Nephron progenitor cell (in vitro differentiated cells): ENCODE measurements around the gene DOCK6.

Source experiments
- DNase-seq: peaks from one replicate; pipeline ENCODE4 v3.0.0; 2021
- H3K27ac Mint-ChIP-seq: 2 replicates; pipeline ENCODE4 v1.8.0; 2021; ENCODE audit warnings: mild to moderate bottlenecking, moderate library complexity, mixed read lengths
- H3K27me3 Mint-ChIP-seq: 2 replicates; pipeline ENCODE4 v1.8.0; 2021; ENCODE audit warnings: mild to moderate bottlenecking, low read depth, mixed read lengths; ENCODE audit not compliant: poor library complexity
- H3K36me3 Mint-ChIP-seq: 2 replicates; pipeline ENCODE4 v1.8.0; 2021; ENCODE audit warnings: low read depth, mixed read lengths
- H3K4me1 Mint-ChIP-seq: 2 replicates; pipeline ENCODE4 v1.8.0; 2021; ENCODE audit warnings: mixed read lengths
- H3K4me3 Mint-ChIP-seq: 2 replicates; pipeline ENCODE4 v1.8.0; 2021; ENCODE audit warnings: mild to moderate bottlenecking, moderate library complexity, mixed read lengths
- H3K9me3 Mint-ChIP-seq: 2 replicates; pipeline ENCODE4 v1.8.0; 2021; ENCODE audit warnings: mild to moderate bottlenecking, moderate library complexity, mixed read lengths
- CTCF ChIP-seq: fragments of 200-600 bp; sonication (generic); IDR thresholded peaks from 2 replicates; pipeline ENCODE4 v1.5.0; 2021; ENCODE audit warnings: antibody characterized with exemption

The DOCK6 gene

GRCh38 chr19:11225815-11226214 lies 36.5 kb downstream of the DOCK6 start:
- Mint-ChIP-seq H3K27ac (no peak overlapping the region), H3K4me3 (no peak overlapping the region), H3K36me3 (peaks cover 44% of the 10 kb centered on the region), H3K9me3 (peaks cover 21% of the 10 kb centered on the region), H3K27me3 (peaks cover 4% of the 10 kb centered on the region), H3K4me1 (no peaks in the 10 kb centered on the region)
- DNase-seq, result no peak
- TF ChIP-seq CTCF, result no peak

GRCh38 chr19:11225172-11225571 lies 37.2 kb downstream of the DOCK6 start:
- peaks cover 4% of the 10 kb centered on the region for H3K27me3 Mint-ChIP-seq
- no peak overlapping the region for H3K27ac Mint-ChIP-seq
- TF ChIP-seq CTCF, result no peak
- no peak overlapping the region for H3K4me3 Mint-ChIP-seq
- peaks cover 27% of the 10 kb centered on the region for H3K9me3 Mint-ChIP-seq
- H3K4me1 Mint-ChIP-seq, result no peaks in the 10 kb centered on the region
- peaks cover 51% of the 10 kb centered on the region for H3K36me3 Mint-ChIP-seq
- no peak for DNase-seq

GRCh38 chr19:11224429-11224828 lies 37.9 kb downstream of the DOCK6 start:
- Mint-ChIP-seq H3K27me3 (peaks cover under 1% of the 10 kb centered on the region), H3K27ac (no peak overlapping the region), H3K4me1 (no peaks in the 10 kb centered on the region), H3K36me3 (peaks cover 58% of the 10 kb centered on the region), H3K9me3 (peaks cover 34% of the 10 kb centered on the region), H3K4me3 (no peak overlapping the region)
- TF ChIP-seq CTCF, result no peak
- no peak for DNase-seq

- TF ChIP-seq CTCF, result no peak
- H3K4me3 Mint-ChIP-seq, result no peak overlapping the region
- no peak for DNase-seq
- peaks cover 34% of the 10 kb centered on the region for H3K9me3 Mint-ChIP-seq
- no peaks in the 10 kb centered on the region for H3K4me1 Mint-ChIP-seq
- H3K27me3 Mint-ChIP-seq, result no peaks in the 10 kb centered on the region
- no peak overlapping the region for H3K27ac Mint-ChIP-seq
- peaks cover 58% of the 10 kb centered on the region for H3K36me3 Mint-ChIP-seq
Measured at GRCh38 chr19:11223200-11223599, 39.1 kb downstream of the DOCK6 start.

- H3K4me1 Mint-ChIP-seq, result no peaks in the 10 kb centered on the region
- no peak overlapping the region for H3K4me3 Mint-ChIP-seq
- DNase-seq, result no peak
- no peak for TF ChIP-seq CTCF
- H3K27ac Mint-ChIP-seq, result no peak overlapping the region
- H3K36me3 Mint-ChIP-seq, result peaks cover 55% of the 10 kb centered on the region
- no peaks in the 10 kb centered on the region for H3K27me3 Mint-ChIP-seq
- H3K9me3 Mint-ChIP-seq, result peaks cover 31% of the 10 kb centered on the region
Measured at GRCh38 chr19:11221082-11221598, 41.2 kb downstream of the DOCK6 start.

GRCh38 chr19:11214387-11214786 lies 47.9 kb downstream of the DOCK6 start:
- H3K4me3 Mint-ChIP-seq, result no peak overlapping the region
- no peak for DNase-seq
- H3K27me3 Mint-ChIP-seq, result peaks cover 6% of the 10 kb centered on the region
- no peaks in the 10 kb centered on the region for H3K9me3 Mint-ChIP-seq
- TF ChIP-seq CTCF, result no peak
- no peaks in the 10 kb centered on the region for H3K4me1 Mint-ChIP-seq
- no peak overlapping the region for H3K27ac Mint-ChIP-seq
- peaks cover 40% of the 10 kb centered on the region for H3K36me3 Mint-ChIP-seq
